Thoracic aorta (tissue), 2 donors: ENCODE results near the gene ZFP57. TPM values are rescaled to one million over a fixed set of nuclear protein-coding genes. Genes with fewer than 3 reads are reported as not detected.

Source experiments
- ATAC-seq: fragments of 150-250 bp; one replicate; pipeline ENCODE4 v1.8.0; 2017; ENCODE audit warnings: low read depth; ENCODE audit not compliant: insufficient number of reproducible peaks, low FRiP score
- DNase-seq: peaks from one replicate; pipeline ENCODE4 v3.0.0-alpha.2; 2020; ENCODE audit warnings: low spot score
- H3K27ac ChIP-seq, 2 donors: fragments of 200-600 bp; sonication (generic); 1 replicate in 1 of 2; 2 replicates in 1 of 2; pipeline ENCODE4 v1.5.1; 2016; ENCODE audit warnings: mild to moderate bottlenecking in 2 of 2, moderate library complexity in 2 of 2
- H3K27me3 ChIP-seq: fragments of 200-600 bp; sonication (generic); replicated peaks from 2 replicates; pipeline ENCODE4 v1.6.0; 2016; ENCODE audit warnings: mild to moderate bottlenecking; ENCODE audit not compliant: insufficient read depth
- H3K36me3 ChIP-seq: fragments of 200-600 bp; sonication (generic); one replicate; pipeline ENCODE4 v1.5.1; 2016
- H3K4me1 ChIP-seq, 2 donors: fragments of 200-600 bp; sonication (generic); 1 replicate in 1 of 2; 2 replicates in 1 of 2; pipeline versions ENCODE4 v1.5.1 to v1.6.0; 2016; ENCODE audit warnings: low read depth in 2 of 2, mild to moderate bottlenecking in 1 of 2; ENCODE audit not compliant: control insufficient read depth in 1 of 2
- H3K4me3 ChIP-seq: fragments of 200-600 bp; sonication (generic); 2 replicates; pipeline ENCODE4 v1.5.1; 2016; ENCODE audit warnings: mild to moderate bottlenecking
- H3K9me3 ChIP-seq: fragments of 200-600 bp; sonication (generic); 2 replicates; pipeline ENCODE4 v1.5.1; 2016
- CTCF ChIP-seq: fragments of 200-600 bp; sonication (generic); IDR thresholded peaks from one replicate; pipeline ENCODE4 v1.5.1; 2019; ENCODE audit warnings: antibody characterized with exemption
- total RNA-seq, 2 donors: library from RNA; depleted of rRNA; stranded (reverse); fragments of >200 nt; gene quantifications; one replicate each; pipeline versions ENCODE4 v1.1.0 to v1.2.3, GENCODE V29; 2016

The ZFP57 gene
- total RNA-seq, 2 donors from 2014 or later = 3.2 TPM; not detected in 1

- peak; percentile 12 for TF ChIP-seq CTCF
- DNase-seq (no peak), ATAC-seq (no peak)
- H3K36me3 ChIP-seq = peaks cover 13% of the 10 kb centered on the region
- peak overlapping the region; percentile 100 for H3K4me3 ChIP-seq
- peaks cover 16 to 21% of the 10 kb centered on the region in 2 donors for H3K4me1 ChIP-seq
- H3K27me3 ChIP-seq = no peaks in the 10 kb centered on the region
- no peaks in the 10 kb centered on the region for H3K9me3 ChIP-seq
- peak overlapping the region; percentile 84 to 90 for H3K27ac ChIP-seq
Observed at GRCh38 chr6:29723666-29724588, 43.0 kb upstream of the ZFP57 start.

GRCh38 chr6:29723262-29723665, 42.3 kb upstream of the ZFP57 start, which contains the start of gene HLA-F:
HLA-F (plus strand) TSS chr6:29723434; CDS start chr6:29723464, 30 bp downstream.
- Histone ChIP-seq H3K9me3 (no peaks in the 10 kb centered on the region), H3K4me3 (peak within 1 kb of the TSS; percentile 100), H3K27ac (peak within 1 kb of the TSS; percentile 84 to 90), H3K27me3 (no peaks in the 10 kb centered on the region), H3K4me1 (peaks cover 16 to 21% of the 10 kb centered on the region in 2 donors), H3K36me3 (peaks cover 13% of the 10 kb centered on the region)
- ATAC-seq (peak; percentile 99), DNase-seq (peak; percentile 84)
- no peak for TF ChIP-seq CTCF

GRCh38 chr6:29720863-29721262, 39.9 kb upstream of the ZFP57 start:
- no peaks in the 10 kb centered on the region for H3K27me3 ChIP-seq
- ATAC-seq (no peak), DNase-seq (no peak)

GRCh38 chr6:29710281-29710941, 29.5 kb upstream of the ZFP57 start:
- Histone ChIP-seq H3K27me3 (no peaks in the 10 kb centered on the region), H3K9me3 (no peaks in the 10 kb centered on the region), H3K36me3 (no peaks in the 10 kb centered on the region), H3K4me3 (no peak overlapping the region), H3K4me1 (no peaks in the 10 kb centered on the region), H3K27ac (no peak overlapping the region)
- no peak for DNase-seq
- TF ChIP-seq CTCF = no peak
- no peak for ATAC-seq

More at GRCh38 chr6:29720863-29721262, 39.9 kb upstream of the ZFP57 start:
- TF ChIP-seq CTCF = no peak
- Histone ChIP-seq H3K36me3 (peaks cover 4% of the 10 kb centered on the region), H3K27ac (no peak overlapping the region), H3K9me3 (no peaks in the 10 kb centered on the region), H3K4me1 (peaks cover 13 to 18% of the 10 kb centered on the region in 2 donors), H3K4me3 (no peak overlapping the region)

- Histone ChIP-seq H3K9me3 (no peaks in the 10 kb centered on the region), H3K27me3 (no peaks in the 10 kb centered on the region), H3K4me1 (no peaks in the 10 kb centered on the region), H3K4me3 (no peak overlapping the region), H3K27ac (no peak overlapping the region), H3K36me3 (no peaks in the 10 kb centered on the region)
- ATAC-seq = no peak
- no peak for TF ChIP-seq CTCF
- DNase-seq = no peak
Observed at GRCh38 chr6:29709188-29709587, 28.2 kb upstream of the ZFP57 start.
